K562 (cell line): Measurements from ENCODE around the gene DHDH. TPM values are rescaled to one million over a fixed set of nuclear protein-coding genes. Genes with fewer than 3 reads are reported as not detected.

Source experiments
- DDX20 ChIP-seq: fragments of 450-650 bp; IDR thresholded peaks from 2 replicates; pipeline ENCODE4 v1.6.1; 2016; ENCODE audit warnings: missing genetic modification characterization, low read depth, mild to moderate bottlenecking, missing compliant biosample characterization, moderate library complexity
- ELF1 ChIP-seq: fragments of 200-800 bp; sonication (Bioruptor generic); IDR thresholded peaks from 2 replicates; pipeline ENCODE4 v1.6.1; 2016; ENCODE audit warnings: missing genetic modification characterization, missing compliant biosample characterization
- NFXL1 ChIP-seq: fragments of 450-650 bp; formaldehyde crosslinking; IDR thresholded peaks from 2 replicates; pipeline ENCODE4 v1.4.0; 2021; ENCODE audit warnings: mild to moderate bottlenecking
- NUFIP1 ChIP-seq: fragments of 450-650 bp; IDR thresholded peaks from 2 replicates; pipeline ENCODE4 v1.6.1; 2018; ENCODE audit not compliant: partially characterized antibody
- SMARCA4 ChIP-seq: fragments of 450-650 bp; IDR thresholded peaks from 2 replicates; pipeline ENCODE4 v1.6.1; 2016
- TCFL5 ChIP-seq: fragments of 250-450 bp; sonication (Bioruptor Pico); conservative IDR thresholded peaks from 2 replicates; pipeline ENCODE4 v1.6.1; 2021; ENCODE audit warnings: mild to moderate bottlenecking, moderate library complexity, matching md5 sums
- ZBTB26 ChIP-seq: fragments of 450-650 bp; formaldehyde crosslinking; IDR thresholded peaks from 2 replicates; pipeline ENCODE4 v1.4.0; 2022; ENCODE audit warnings: missing genetic modification characterization
- ZBTB8A ChIP-seq: fragments of 450-650 bp; IDR thresholded peaks from 2 replicates; pipeline ENCODE4 v1.6.1; 2018; ENCODE audit warnings: mild to moderate bottlenecking, moderate library complexity; ENCODE audit not compliant: partially characterized antibody
- ZNF507 ChIP-seq: conservative IDR thresholded peaks from 2 replicates; pipeline ENCODE4 v1.6.1; 2017; ENCODE audit warnings: missing genetic modification characterization, missing compliant biosample characterization
- polyA plus RNA-seq, 8 experiments: library from polyadenylated mRNA; depleted of rRNA in 4 of 8; stranded (reverse) in 5 of 8; unstranded in 3 of 8; fragments of >200 nt; fragmentation: Nextera tagmentation in 2 of 8; fragmentation: Illumina TruSeq in 1 of 8; extraction: Ambion mirVana in 2 of 8; extraction: Trizol in 1 of 8; gene quantifications; 2 replicates each; pipeline versions ENCODE4 v1.2.1 to v1.2.3, GENCODE V29; 2011 to 2014; ENCODE audit warnings: inconsistent platforms in 1 of 8, missing spikeins in 1 of 8
- total RNA-seq, 7 experiments: library from RNA; depleted of rRNA in 6 of 7; stranded (reverse); fragments of >200 nt in 6 of 7; fragmentation: Illumina TruSeq in 2 of 7; extraction: Trizol in 2 of 7; gene quantifications; 2 replicates each; pipeline versions ENCODE4 v1.2.1 to v1.2.3, GENCODE V29; 2011 to 2021; ENCODE audit warnings: low replicate concordance in 1 of 7
- TF ChIP-seq, protein P1 (sequence below), 2 experiments: fragments of 450-650 bp in 1 of 2; sonication (generic) in 1 of 2; formaldehyde crosslinking in 1 of 2; IDR thresholded peaks; 2 replicates each; pipeline versions ENCODE4 v1.7.1 to v1.9.0; 2016 to 2022; ENCODE audit warnings: inconsistent platforms in 1 of 2, mild to moderate bottlenecking in 1 of 2, missing genetic modification reagents in 1 of 2
- TF ChIP-seq, protein P2 (sequence below): fragments of 450-650 bp; IDR thresholded peaks from 2 replicates; pipeline ENCODE4 v1.6.1; 2014; ENCODE audit warnings: low read depth, mild to moderate bottlenecking, moderate library complexity, borderline replicate concordance

The DHDH gene
- total and polyA plus RNA-seq, 9 of the 15 experiments (the other 6 are each of a cell fraction or from before 2014, with no cell fraction given): 0.37 to 1.9 (median 0.87) TPM

DNA sequence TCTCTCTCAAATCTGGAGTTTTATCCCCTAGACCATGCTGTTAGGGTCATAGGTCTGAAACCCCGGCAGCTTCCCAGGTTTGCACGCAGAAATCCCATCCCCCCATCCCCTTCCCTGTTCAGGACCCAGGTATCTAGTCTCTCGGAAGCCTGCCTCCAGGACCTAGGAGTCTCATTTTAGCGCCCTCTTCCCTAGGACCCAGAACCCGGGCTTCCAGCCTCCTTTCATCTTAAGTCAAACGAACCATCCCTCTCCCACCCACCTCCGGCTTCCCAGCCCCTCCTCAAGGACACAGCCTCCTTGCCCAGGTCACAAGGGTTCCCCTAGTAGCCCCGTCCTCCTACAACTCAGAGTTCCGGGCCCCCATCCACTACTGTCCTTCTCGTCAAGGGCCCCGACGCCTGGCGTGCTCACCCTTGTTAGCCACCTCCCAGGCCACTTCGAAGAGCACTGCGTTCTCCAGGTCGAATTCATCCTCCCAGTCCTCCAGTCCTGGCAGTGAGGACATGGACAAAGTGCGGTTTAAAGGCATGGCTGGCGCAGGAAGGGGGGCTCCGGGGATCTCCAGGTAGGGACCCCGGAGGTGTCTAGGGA is 59.2 kb downstream of the DHDH start (continued):
- TF ChIP-seq, protein P1, sequence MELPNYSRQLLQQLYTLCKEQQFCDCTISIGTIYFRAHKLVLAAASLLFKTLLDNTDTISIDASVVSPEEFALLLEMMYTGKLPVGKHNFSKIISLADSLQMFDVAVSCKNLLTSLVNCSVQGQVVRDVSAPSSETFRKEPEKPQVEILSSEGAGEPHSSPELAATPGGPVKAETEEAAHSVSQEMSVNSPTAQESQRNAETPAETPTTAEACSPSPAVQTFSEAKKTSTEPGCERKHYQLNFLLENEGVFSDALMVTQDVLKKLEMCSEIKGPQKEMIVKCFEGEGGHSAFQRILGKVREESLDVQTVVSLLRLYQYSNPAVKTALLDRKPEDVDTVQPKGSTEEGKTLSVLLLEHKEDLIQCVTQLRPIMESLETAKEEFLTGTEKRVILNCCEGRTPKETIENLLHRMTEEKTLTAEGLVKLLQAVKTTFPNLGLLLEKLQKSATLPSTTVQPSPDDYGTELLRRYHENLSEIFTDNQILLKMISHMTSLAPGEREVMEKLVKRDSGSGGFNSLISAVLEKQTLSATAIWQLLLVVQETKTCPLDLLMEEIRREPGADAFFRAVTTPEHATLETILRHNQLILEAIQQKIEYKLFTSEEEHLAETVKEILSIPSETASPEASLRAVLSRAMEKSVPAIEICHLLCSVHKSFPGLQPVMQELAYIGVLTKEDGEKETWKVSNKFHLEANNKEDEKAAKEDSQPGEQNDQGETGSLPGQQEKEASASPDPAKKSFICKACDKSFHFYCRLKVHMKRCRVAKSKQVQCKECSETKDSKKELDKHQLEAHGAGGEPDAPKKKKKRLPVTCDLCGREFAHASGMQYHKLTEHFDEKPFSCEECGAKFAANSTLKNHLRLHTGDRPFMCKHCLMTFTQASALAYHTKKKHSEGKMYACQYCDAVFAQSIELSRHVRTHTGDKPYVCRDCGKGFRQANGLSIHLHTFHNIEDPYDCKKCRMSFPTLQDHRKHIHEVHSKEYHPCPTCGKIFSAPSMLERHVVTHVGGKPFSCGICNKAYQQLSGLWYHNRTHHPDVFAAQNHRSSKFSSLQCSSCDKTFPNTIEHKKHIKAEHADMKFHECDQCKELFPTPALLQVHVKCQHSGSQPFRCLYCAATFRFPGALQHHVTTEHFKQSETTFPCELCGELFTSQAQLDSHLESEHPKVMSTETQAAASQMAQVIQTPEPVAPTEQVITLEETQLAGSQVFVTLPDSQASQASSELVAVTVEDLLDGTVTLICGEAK (IDR thresholded peaks at IDR 0.05): 0 out of 2 replicates have a peak, but pooled peaks have one; percentile 14
- TF ChIP-seq, protein P1 (CRISPR knock-in tag; IDR thresholded peaks at IDR 0.05): no peak
- TF ChIP-seq NFXL1 (CRISPR knock-in tag): no peak
- TF ChIP-seq NUFIP1: no peak
- no peak for TF ChIP-seq ELF1
- no peak for TF ChIP-seq ZBTB8A
- TF ChIP-seq, protein P2, sequence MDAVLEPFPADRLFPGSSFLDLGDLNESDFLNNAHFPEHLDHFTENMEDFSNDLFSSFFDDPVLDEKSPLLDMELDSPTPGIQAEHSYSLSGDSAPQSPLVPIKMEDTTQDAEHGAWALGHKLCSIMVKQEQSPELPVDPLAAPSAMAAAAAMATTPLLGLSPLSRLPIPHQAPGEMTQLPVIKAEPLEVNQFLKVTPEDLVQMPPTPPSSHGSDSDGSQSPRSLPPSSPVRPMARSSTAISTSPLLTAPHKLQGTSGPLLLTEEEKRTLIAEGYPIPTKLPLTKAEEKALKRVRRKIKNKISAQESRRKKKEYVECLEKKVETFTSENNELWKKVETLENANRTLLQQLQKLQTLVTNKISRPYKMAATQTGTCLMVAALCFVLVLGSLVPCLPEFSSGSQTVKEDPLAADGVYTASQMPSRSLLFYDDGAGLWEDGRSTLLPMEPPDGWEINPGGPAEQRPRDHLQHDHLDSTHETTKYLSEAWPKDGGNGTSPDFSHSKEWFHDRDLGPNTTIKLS: 0 out of 2 replicates have a peak, but pooled peaks have one; percentile 9
- no peak for TF ChIP-seq DDX20 (tag)
- TF ChIP-seq ZNF507: no peak
- TF ChIP-seq SMARCA4: peak; percentile 10; the same call in 1 of the 2 replicates
- TF ChIP-seq ZBTB26 (CRISPR knock-in tag): 0 out of 2 replicates have a peak, but pooled peaks have one; percentile 3
- TF ChIP-seq TCFL5 (CRISPR knock-in tag): no peak
